ENCODE results near the gene XPC. TPM values are rescaled to one million over a fixed set of nuclear protein-coding genes. Genes with fewer than 3 reads are reported as not detected.
A peak's percentile ranks its signal among the peaks of the same experiment; 100 is the strongest.
"Not testable (repeated sequence)": the region's sequence is repeated elsewhere in the genome, so short reads cannot be mapped to it uniquely, and the experiment has no call there.

XPC gene
- total RNA-seq = 10 to 100 TPM; 39.0 to 39.8 TPM

DNA sequence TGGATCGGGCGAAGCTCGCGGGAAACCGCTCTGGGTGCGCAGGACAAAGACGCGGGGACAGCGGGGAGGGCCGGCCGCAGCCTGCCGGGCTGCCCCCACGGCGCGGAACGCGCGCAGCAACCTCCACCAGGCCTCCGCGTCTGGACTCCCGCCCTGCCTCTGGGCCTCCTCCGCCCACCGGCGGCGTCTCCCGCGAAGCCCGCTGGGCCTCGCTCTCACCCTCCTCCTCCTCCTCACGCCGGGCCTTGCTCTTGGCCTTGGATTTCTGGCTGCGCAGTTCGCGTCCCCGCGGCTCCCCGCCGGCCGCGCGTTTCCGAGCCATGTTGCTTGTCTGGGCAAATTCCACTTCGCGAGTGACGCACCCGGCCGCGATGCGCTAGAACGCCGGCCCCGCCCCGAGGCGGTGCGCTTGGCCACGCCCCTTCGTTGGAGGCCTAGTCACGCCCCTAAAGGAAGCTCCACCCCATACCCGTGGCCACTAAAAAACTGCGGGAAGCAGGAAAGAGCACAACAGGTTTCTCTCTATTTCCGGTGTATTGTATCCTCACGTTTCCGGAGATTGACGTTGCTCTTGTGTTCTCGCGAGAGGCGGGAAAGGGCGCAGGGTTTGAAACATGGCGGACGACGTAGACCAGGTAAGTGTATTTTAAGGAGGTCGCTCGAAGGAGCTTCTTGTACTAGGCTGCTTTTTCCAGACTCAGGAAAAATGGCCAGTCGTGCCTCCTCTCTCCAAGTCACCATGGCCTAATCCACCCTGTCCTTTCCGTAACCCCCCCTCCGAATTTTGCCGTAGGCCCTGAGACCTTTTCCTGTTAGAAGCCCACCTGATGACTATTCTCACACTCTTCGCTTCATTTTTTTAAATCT is at the start of gene XPC, which contains the start of gene LSM3:
Gene XPC, minus strand, starts transcription at position 355 of the 867 bp plus-strand sequence. Its CDS starts 33 bp downstream, at position 322.
Gene LSM3, plus strand, starts transcription at position 571 of the 867 bp plus-strand sequence. Its CDS starts 44 bp downstream, at position 615.
- intact Hi-C loops (cut with micrococcal nuclease) = loop anchor here (1.0 to 5.0 kb wide), 11 partner anchors 54 to 1336 kb away; partner anchors contain the start of genes CCDC174, CHCHD4, MRPS25 and NUP210
- peak; percentile 97 for DNase-seq
- H3K4me1 Mint-ChIP-seq (ENCODE audit: low read depth) = peaks cover 63% of the 10 kb centered on the region
- H3K9me3 Mint-ChIP-seq = no peaks in the 10 kb centered on the region
- peak within 1 kb of the TSS; percentile 96 for H3K4me3 Mint-ChIP-seq
- CTCF ChIA-PET = interaction anchor here (0.9 to 1.9 kb wide), 5 partner anchors 25 to 298 kb away, joined by 3 to 13 read pairs (median 3); partner anchors contain the start of genes CHCHD4, TMEM43 and WNT7A
- peak within 1 kb of the TSS; percentile 98 for H3K27ac Mint-ChIP-seq
- no peaks in the 10 kb centered on the region for H3K27me3 Mint-ChIP-seq (ENCODE audit: low read depth)
- peaks cover 29% of the 10 kb centered on the region for H3K36me3 Mint-ChIP-seq (ENCODE audit: low read depth)

DNA sequence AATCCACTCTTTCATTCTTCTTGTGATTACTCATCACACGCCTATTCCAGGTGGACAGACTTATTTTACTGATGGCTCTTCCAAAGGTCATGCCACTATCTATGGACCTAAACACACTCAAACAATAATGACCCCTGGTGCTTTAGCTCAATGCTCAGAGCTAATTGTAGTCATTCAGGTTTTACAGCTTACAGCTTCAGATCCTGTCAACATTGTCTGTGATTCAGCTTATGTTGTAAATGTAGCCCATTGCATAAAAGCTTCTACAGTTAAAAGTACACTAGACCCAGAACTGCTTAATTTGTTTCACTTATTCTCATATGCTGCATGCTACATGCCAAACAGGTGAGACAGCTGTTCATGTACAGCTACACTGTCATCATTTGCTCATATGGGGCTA is 49.5 kb upstream of the XPC start:
- Mint-ChIP-seq H3K27me3 (ENCODE audit: low read depth) (peaks cover 14% of the 10 kb centered on the region), H3K9me3 (no peaks in the 10 kb centered on the region), H3K4me1 (ENCODE audit: low read depth) (peaks cover 6% of the 10 kb centered on the region), H3K36me3 (ENCODE audit: low read depth) (peaks cover 1% of the 10 kb centered on the region), H3K4me3 (no peak overlapping the region), H3K27ac (no peak overlapping the region)
- CTCF ChIA-PET = interaction anchor here (0.6 to 1.3 kb wide), 2 partner anchors 24 to 771 kb away, joined by 4 to 5 read pairs; no protein-coding TSS in a partner anchor
- no peak for DNase-seq
- intact Hi-C loops (cut with micrococcal nuclease) = no loop called here

DNA sequence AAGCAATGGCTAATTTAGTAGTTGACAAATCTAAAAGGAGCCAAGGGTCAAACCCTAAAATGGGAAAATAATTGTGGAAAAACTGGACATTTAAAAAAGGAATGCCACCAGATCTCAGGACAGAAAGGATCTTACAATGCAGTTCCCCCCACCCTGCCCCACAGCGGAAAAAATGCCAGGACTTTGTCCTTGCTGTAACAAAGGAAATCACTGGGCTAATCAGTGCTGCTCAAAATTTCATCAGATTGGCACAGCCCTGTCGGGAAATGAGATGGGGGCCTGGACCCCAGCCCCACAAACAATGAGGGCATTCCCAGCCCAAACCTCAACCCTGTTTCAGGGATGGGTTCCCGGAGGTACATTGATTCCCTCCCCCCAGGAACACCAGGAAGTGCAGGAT is 48.0 kb upstream of the XPC start:
- H3K36me3 Mint-ChIP-seq (ENCODE audit: low read depth); H3K4me3 Mint-ChIP-seq; H3K9me3 Mint-ChIP-seq; H3K27me3 Mint-ChIP-seq (ENCODE audit: low read depth); H3K27ac Mint-ChIP-seq; DNase-seq; intact Hi-C loops (cut with micrococcal nuclease); H3K4me1 Mint-ChIP-seq (ENCODE audit: low read depth); CTCF ChIA-PET: not testable (repeated sequence)

- no peak overlapping the region for H3K4me3 Mint-ChIP-seq
- H3K36me3 Mint-ChIP-seq (ENCODE audit: low read depth) = peaks cover 3% of the 10 kb centered on the region
- peaks cover 2% of the 10 kb centered on the region for H3K4me1 Mint-ChIP-seq (ENCODE audit: low read depth)
- intact Hi-C loops (cut with micrococcal nuclease) = no loop called here
- H3K27me3 Mint-ChIP-seq (ENCODE audit: low read depth) = peaks cover 7% of the 10 kb centered on the region
- H3K9me3 Mint-ChIP-seq = peaks cover 15% of the 10 kb centered on the region
- no peak overlapping the region for H3K27ac Mint-ChIP-seq
- no peak for DNase-seq
- CTCF ChIA-PET = no interaction called here
Measured at GRCh38 chr3:14225421-14225820, 47.0 kb upstream of the XPC start.

DNA sequence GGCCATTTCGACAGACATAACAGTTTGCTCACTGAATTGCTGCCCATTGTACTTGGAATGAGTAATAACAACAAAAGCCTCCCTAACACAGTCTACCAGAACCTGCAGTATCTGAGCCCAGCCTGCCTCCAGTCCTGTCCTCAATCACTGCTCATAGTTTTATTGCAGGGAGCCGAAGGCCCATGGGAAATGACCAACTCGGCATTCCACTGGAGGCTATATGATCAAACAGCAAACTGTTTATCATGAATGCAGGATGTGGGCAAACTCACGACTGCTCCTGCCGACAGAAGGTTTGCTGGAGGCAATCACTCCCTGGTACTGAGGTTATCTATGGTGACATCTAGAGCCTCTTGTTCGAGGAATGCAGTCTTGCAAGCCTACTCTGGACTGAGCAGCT is 46.5 kb upstream of the XPC start:
- Mint-ChIP-seq H3K36me3 (ENCODE audit: low read depth) (peaks cover 3% of the 10 kb centered on the region), H3K27me3 (ENCODE audit: low read depth) (peaks cover 7% of the 10 kb centered on the region), H3K9me3 (peaks cover 15% of the 10 kb centered on the region), H3K4me3 (no peak overlapping the region), H3K4me1 (ENCODE audit: low read depth) (peaks cover 2% of the 10 kb centered on the region), H3K27ac (no peak overlapping the region)
- CTCF ChIA-PET = no interaction called here
- DNase-seq = no peak
- intact Hi-C loops (cut with micrococcal nuclease) = no loop called here

GRCh38 chr3:14223595-14223994 is 45.2 kb upstream of the XPC start:
- Mint-ChIP-seq H3K9me3 (peaks cover 15% of the 10 kb centered on the region), H3K27ac (no peak overlapping the region), H3K27me3 (ENCODE audit: low read depth) (peaks cover 7% of the 10 kb centered on the region), H3K4me3 (no peak overlapping the region), H3K36me3 (ENCODE audit: low read depth) (peaks cover 3% of the 10 kb centered on the region), H3K4me1 (ENCODE audit: low read depth) (peaks cover 2% of the 10 kb centered on the region)
- CTCF ChIA-PET = no interaction called here
- intact Hi-C loops (cut with micrococcal nuclease) = no loop called here
- DNase-seq = no peak

DNA sequence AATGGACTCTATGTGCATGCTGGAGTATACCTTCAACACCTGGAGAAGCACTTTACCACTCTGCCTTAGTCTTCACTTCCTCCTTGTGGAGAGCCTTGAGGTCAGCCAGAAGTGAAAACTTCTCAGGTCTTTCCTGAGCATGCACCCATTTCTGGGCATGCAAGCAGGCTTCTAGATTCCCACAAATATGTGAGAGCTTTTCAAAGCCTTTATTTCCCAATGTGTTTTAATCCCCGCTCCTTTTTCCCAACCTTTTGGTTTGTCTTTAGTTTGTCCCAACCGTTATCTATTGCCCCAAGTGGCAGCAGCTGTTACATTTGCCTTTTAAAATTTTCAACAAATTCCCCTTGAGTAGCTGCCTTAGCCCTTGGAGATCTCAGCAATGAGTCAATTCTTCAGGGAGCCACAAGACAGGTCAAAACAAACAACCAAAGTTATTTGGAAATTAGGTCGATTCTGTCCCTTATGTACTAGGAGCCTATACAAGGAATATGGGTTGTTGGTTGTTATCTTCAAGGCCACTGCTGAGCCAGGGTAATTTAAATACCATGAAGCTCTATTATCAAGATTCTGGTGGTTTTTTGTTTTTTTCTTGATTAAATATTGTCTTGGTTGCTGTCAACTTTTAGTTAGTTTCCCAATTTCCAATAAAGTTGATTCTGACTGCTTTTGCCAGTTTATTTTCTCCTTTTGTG is 44.6 kb upstream of the XPC start:
- peaks cover 15% of the 10 kb centered on the region for H3K9me3 Mint-ChIP-seq
- no peak overlapping the region for H3K27ac Mint-ChIP-seq
- peaks cover 7% of the 10 kb centered on the region for H3K27me3 Mint-ChIP-seq (ENCODE audit: low read depth)
- peaks cover 2% of the 10 kb centered on the region for H3K4me1 Mint-ChIP-seq (ENCODE audit: low read depth)
- H3K36me3 Mint-ChIP-seq (ENCODE audit: low read depth) = peaks cover 3% of the 10 kb centered on the region
- CTCF ChIA-PET = no interaction called here
- intact Hi-C loops (cut with micrococcal nuclease) = no loop called here
- DNase-seq = no peak
- no peak overlapping the region for H3K4me3 Mint-ChIP-seq

GRCh38 chr3:14222457-14222856 is 44.1 kb upstream of the XPC start:
- intact Hi-C loops (cut with micrococcal nuclease) = no loop called here
- H3K27me3 Mint-ChIP-seq (ENCODE audit: low read depth) = peaks cover 7% of the 10 kb centered on the region
- H3K27ac Mint-ChIP-seq = no peak overlapping the region
- peaks cover 15% of the 10 kb centered on the region for H3K9me3 Mint-ChIP-seq
- no peak overlapping the region for H3K4me3 Mint-ChIP-seq
- CTCF ChIA-PET = interaction anchor here (0.6 kb wide), 1 partner anchor 70 kb away, joined by 3 read pairs; no protein-coding TSS in a partner anchor
- H3K36me3 Mint-ChIP-seq (ENCODE audit: low read depth) = peaks cover 3% of the 10 kb centered on the region
- DNase-seq = no peak
- peaks cover 2% of the 10 kb centered on the region for H3K4me1 Mint-ChIP-seq (ENCODE audit: low read depth)

DNA sequence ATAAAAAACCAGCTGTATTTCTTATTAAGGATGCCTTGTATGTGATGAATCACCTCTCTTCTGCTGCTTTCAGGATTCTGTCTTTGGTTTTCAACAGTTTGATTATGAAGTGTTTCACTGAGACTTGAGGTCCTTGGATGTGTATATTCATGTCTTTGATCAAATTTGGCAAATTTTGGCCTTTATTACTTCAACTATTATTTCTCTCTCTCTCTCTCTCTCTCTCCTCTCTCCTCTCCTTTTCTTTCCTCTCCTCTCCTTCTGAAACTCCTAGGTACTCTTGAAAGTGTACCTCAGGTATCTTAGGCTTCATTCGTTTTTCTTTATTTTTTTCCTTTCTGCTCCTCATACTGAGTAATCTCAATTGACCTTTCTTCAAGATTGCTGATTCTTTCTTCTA is 43.5 kb upstream of the XPC start:
- Mint-ChIP-seq H3K4me1 (ENCODE audit: low read depth) (peaks cover 2% of the 10 kb centered on the region), H3K9me3 (peaks cover 15% of the 10 kb centered on the region), H3K27ac (no peak overlapping the region), H3K36me3 (ENCODE audit: low read depth) (peaks cover 3% of the 10 kb centered on the region), H3K27me3 (ENCODE audit: low read depth) (peaks cover 7% of the 10 kb centered on the region), H3K4me3 (no peak overlapping the region)
- CTCF ChIA-PET = interaction anchor here (0.6 to 0.7 kb wide), 2 partner anchors 71 to 466 kb away, joined by 3 read pairs; no protein-coding TSS in a partner anchor
- no peak for DNase-seq
- intact Hi-C loops (cut with micrococcal nuclease) = no loop called here

DNA sequence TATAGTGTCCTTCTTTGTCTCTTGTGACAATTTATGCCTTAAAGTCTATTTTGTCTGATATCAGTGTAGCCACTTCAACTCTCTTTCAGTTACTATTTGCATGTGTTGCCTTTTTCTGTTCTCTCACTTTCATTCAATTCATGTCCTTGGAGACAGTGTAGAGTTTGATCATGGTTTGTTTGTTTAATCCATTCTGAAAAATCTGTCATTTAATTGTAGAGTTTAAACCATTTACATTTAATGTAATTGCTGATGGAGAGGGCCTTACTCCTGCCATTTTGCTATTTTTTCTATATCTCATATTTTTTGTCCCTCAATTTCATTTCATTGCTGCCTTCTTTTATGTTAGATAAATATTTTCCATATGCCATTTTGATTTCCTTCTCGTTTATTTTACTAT is 42.5 kb upstream of the XPC start:
- no peak for DNase-seq
- peaks cover 2% of the 10 kb centered on the region for H3K4me1 Mint-ChIP-seq (ENCODE audit: low read depth)
- intact Hi-C loops (cut with micrococcal nuclease) = no loop called here
- peaks cover 2% of the 10 kb centered on the region for H3K27me3 Mint-ChIP-seq (ENCODE audit: low read depth)
- peaks cover 3% of the 10 kb centered on the region for H3K36me3 Mint-ChIP-seq (ENCODE audit: low read depth)
- H3K9me3 Mint-ChIP-seq = peaks cover 15% of the 10 kb centered on the region
- CTCF ChIA-PET = interaction anchor here (1.5 kb wide), 1 partner anchor 18 kb away, joined by 3 read pairs; no protein-coding TSS in a partner anchor
- no peak overlapping the region for H3K27ac Mint-ChIP-seq
- no peak overlapping the region for H3K4me3 Mint-ChIP-seq

GRCh38 chr3:14218355-14218754 is 40.0 kb upstream of the XPC start:
- Mint-ChIP-seq H3K9me3 (peaks cover 15% of the 10 kb centered on the region), H3K4me3 (no peak overlapping the region), H3K4me1 (ENCODE audit: low read depth) (no peaks in the 10 kb centered on the region), H3K27ac (no peak overlapping the region), H3K27me3 (ENCODE audit: low read depth) (no peaks in the 10 kb centered on the region), H3K36me3 (ENCODE audit: low read depth) (peaks cover 3% of the 10 kb centered on the region)
- DNase-seq = no peak
- intact Hi-C loops (cut with micrococcal nuclease) = no loop called here
- CTCF ChIA-PET = interaction anchor here (0.8 kb wide), 1 partner anchor 15 kb away, joined by 3 read pairs; no protein-coding TSS in a partner anchor

All from activated naive CD4-positive, alpha-beta T cell treated with anti-CD3 and anti-CD28 coated beads for 36 hours (primary cell).